Activated CD4-positive, CD25-positive, alpha-beta regulatory T cell treated with anti-CD3 and anti-CD28 coated beads, Interleukin-2, amount 50 U/mL, for 72 hours (primary cell): ENCODE data around the gene ERC2.

Experiments
- DNase-seq: peaks from one replicate; pipeline ENCODE4 v3.0.0; 2021

Gene ERC2

DNA sequence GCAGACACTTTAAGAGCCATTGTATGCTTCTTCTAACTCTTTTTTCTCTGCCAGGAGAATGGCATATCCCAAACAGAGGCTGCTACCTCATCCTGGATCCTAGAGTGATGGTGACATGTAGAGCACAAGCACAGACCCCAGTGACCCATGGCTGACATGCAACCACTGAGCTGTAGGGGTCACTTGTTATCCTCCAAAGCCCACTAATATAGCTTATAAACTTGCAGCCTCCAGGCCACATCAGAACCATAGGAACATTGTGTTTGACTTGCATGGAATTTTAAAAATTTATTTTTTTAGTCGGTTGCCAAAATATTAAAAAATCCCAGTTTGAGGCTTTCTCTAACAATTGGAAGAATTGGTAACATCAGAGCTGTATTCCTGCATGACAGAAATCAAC, 698.2 kb downstream of the ERC2 start:
- no peak for DNase-seq

GRCh38 chr3:55766753-55767152, 701.5 kb downstream of the ERC2 start:
- DNase-seq, result no peak

DNA sequence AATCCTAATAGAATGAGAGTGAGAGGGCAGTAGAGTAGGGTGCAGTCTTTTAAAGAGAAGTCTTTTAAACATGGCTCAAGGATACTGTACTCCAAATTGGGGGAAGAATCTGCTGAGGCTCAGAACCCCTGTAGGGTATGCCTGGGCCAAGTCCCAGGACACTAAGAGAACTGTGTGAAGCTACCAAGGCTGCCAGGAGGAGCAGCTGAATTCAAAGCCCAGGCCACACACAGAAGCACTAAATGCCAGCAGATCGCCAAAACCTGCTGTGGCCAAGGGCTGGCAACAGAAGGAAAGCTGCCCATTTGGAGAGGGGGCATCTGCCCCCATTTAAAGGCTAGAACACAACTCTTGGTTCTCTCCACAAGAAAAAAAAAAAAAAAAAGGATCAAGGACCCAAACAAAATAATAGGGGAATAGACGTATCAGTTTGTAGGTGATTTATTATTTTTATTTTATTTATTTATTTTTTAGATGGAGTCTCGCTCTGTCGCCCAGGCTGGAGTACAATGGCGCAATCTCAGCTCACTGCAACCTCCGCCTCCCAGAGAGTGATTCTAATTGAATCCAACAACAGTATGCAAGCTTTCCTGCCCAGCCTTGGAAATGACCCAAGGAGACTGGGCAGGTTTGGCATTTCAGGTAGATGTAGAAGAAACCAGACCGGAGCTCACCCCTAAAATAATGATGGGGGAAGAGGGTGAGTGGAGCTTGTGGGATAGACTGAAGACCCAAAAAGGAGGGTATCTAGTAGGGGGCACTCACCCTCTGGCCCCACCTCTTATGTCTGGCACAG, 702.2 kb downstream of the ERC2 start:
- DNase-seq, result no peak

- no peak for DNase-seq
Measured at GRCh38 chr3:55765398-55765797, 702.9 kb downstream of the ERC2 start.

DNA sequence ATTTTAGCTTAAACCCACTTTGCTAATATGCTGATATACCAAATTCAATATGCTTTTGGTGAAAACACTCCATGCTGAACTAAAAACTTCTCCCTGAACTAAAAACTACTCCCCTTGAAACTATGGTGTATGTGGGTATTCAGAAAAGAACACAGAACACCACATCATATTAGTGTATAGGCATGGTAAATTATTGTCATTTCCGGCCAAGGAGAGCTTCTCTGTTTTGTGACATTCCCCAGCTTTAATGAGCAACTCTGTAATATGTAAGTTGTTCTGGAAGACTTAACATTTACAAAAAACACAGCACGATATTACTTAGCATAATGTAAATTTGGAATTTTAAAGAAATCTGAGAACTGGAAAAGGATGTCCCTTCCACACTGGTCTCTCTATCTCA, 711.3 kb downstream of the ERC2 start:
- no peak for DNase-seq

DNA sequence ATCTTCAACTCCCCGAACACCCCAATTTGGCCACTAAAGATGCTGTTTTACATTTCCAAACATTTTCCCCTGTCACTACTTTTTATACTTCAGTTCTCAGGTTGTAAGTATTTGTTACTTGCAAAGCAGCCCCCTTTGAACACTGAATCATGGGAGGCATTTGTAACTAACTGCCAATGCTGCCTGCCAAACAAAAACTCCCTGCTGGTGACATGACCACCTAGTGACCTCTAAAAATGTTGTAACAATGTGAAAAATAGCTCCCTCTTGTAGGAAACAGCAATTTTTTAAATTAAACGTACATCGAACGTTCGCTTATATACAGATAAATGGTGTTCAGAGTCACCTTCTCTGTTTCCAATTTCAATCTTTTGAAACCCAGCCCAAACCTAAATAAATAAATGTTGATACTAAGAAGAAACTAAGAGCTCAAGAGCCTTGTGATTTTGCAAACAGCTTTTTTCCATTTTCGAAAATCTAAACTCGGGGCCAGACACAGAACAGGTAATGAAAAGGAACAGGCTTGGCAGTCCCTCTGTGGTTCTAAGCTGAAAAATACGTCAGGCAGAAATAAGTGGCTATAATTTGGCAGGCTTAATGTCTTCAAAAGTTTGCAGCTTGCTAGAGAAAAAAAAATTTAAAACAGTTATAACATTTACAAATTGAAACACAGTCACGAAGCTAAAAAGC, 712.6 kb downstream of the ERC2 start:
- DNase-seq, result no peak

GRCh38 chr3:55752911-55753310, 715.4 kb downstream of the ERC2 start:
- no peak for DNase-seq

- DNase-seq, result no peak
Measured at GRCh38 chr3:55751730-55752129, 716.5 kb downstream of the ERC2 start.

DNA sequence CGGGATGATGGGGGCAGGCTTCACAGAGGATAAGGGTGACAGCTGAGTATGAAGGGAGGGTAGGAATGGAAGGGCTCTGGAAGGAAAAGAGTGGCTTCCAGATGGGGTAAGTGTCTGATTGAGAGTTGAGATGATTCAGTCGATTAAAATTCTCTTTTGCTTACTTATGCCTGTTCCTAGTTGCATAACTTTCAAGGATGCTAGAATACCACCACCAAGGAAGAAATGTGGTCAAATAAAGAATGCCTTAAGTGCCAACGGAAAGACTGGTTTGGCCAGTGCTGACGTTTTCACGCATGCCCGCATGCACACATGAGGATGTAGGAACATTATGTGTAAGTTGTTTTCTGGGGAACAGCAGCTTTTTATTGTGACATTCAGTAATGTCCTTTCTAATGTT, 717.7 kb downstream of the ERC2 start:
- no peak for DNase-seq

- DNase-seq, result no peak
Measured at GRCh38 chr3:55749036-55749435, 719.2 kb downstream of the ERC2 start.

DNA sequence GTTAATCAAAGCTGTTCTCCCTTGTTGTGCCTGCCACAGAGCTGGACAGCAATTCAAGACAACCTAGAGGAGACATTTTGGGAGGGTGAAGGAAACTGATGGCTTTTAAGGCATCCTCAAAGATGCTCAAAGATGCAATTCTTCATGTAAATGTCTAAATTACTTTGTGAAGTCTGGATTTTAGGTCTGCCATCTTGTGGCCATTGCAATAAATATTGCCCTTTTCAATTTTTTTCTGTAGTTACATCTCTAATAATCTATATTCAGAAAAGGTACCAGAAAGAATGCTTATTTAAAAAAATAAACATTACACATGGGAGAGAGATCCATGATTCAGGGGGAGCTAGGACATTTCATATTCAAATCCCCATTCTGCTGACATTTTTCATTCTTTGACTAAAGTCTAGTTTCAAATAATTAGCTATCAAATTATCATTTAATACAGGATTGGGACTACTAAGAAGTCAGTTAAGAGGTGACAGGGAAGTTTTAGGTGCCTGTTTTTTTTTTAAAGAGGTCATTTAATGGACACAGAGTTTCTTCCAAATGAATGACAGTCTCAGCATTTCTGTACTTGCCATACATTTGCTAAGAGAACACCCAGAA, 721.4 kb downstream of the ERC2 start:
- DNase-seq, result no peak

DNA sequence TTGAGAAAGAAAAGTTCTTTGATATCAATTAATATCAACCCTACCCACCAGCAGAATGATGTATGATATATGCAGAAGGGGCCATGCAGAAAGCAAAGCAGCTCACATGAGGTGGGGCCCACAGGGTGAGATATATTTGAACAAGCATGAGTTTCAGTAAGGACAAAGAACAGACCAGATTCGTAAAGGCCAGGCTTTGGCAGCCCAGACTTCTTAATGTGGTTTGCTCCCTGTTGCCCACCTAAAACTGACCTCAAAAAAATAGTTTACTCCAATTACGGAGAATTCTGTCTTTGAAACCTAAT, 725.5 kb downstream of the ERC2 start:
- no peak for DNase-seq

DNA sequence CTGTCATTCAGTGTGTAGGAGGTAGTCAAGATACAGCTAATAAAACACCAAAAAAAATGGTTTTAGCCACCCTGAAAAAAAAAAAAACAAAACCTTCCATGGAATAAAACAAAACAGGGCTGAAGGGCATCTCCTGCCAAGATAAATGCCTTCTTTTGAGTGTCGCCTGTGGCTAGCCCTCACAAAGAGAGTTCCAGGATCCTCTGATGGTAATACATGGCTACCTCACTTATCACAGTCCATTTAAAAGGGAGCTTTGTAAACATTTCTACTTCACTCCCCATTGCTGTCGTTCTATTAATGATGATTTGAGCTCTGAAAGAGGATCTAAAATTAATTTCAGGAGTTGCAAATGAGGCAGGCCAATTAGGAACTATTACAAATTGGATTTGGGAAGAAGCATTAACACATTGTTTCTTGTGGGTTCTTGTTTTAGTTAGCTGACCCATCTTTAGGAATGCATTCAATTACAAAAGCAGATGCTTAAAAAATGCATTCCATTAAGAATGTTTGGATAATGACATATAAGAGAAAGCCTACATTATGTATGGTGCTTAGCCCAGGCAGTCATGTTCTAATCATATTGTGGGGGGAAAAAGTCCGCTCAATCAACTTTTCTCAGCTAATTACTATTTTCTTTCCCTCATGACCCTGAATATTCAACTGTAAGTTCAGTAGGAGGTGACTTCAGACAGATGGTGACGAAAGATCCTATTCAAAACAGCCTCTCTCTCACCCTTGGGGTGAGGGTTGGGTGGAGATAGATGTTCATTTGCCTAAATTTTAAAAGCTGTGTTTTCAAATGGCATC, 726.0 kb downstream of the ERC2 start:
- DNase-seq, result no peak

DNA sequence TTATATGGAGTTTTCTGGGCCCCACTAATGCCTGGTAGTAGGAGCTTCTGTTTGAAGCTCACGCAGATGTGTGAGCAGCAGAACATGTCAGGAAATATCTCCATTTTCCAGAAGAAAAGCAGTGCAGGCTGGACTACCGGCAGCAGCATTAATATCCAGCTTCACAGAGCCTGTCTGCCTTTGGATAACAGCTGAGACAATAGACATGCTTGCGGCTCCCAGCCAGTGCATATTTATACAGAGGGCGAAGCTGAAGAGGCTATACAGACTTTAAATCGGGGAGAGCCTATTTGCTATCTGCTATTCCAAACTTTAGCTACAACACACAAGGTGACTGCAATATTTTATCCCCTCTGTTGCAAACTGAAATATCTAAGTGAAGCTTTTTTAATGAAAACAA, 731.1 kb downstream of the ERC2 start:
- DNase-seq, result no peak

GRCh38 chr3:55735976-55736375, 732.3 kb downstream of the ERC2 start:
- no peak for DNase-seq

- DNase-seq, result no peak
Measured at GRCh38 chr3:55731741-55732140, 736.5 kb downstream of the ERC2 start.

DNA sequence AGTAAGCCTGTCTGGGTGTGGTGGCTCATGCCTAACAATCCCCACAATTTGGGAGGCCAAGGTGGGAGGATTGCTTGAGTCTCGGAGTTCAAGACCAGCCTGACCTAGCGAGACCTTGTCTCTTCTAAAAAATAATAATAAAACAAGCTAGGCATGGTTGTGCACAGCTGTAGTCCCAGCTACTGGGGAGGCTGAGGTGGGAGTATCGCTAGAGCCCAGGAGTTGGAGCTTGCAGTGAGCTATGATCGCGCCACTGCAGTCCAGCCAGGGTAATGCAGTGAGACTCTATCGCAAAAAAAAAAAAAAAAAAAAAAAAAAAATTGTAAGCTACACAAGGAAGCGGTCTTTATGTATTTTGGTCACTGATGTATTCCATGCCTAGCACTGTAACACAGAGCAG, 738.7 kb downstream of the ERC2 start:
- no peak for DNase-seq

GRCh38 chr3:55728461-55729100, 739.7 kb downstream of the ERC2 start:
- no peak for DNase-seq

GRCh38 chr3:55726501-55726775, 741.8 kb downstream of the ERC2 start:
- no peak for DNase-seq

GRCh38 chr3:55725681-55726500, 742.4 kb downstream of the ERC2 start:
- DNase-seq, result no peak

DNA sequence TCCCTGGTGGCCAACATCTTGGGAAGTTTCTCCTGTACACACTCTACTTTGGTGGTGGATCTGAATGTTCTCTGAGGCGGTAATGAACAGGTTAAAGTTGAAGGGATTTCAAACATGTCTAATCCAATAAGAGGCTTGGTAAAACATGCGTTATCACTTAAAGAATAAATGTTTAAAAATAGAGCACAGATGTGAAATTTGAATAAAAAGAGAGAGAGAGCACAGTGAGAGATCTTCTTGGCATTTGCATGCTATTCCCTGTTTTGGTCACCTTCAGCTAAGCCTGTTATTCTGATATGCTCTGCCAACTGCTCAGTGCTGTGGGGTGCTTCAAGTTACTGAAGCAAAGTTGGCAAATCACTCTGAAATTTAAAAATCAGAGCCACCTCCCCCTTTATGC, 743.4 kb downstream of the ERC2 start:
- DNase-seq, result no peak

DNA sequence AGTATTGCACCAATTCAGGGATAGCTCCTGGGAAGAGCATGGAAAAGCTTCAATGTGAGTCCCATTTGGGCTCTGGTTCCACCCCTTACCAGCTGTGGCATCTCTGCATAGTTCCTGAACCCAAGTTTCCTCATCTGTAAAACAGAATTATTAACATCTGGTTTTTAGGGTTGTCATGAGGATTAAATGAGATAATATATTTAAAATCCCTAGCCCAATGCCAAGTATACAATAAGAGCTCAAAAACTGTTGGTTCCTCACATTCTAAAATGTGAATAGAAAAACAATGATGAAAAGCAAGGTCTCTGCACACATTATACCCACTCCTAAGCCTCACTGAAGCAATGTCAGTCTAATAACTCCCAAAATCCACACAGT, 743.9 kb downstream of the ERC2 start:
- no peak for DNase-seq
